Spleen (tissue), 7 donors: ENCODE data around the gene NOTCH2.

ENCODE experiments used
- POLR2A ChIP-seq, 3 donors: fragments of 450-650 bp; IDR thresholded peaks; one replicate each; pipeline ENCODE4 v1.5.1; 2017; ENCODE audit warnings: antibody characterized with exemption in 3 of 3, mild to moderate bottlenecking in 1 of 3
- POLR2AphosphoS5 ChIP-seq, 3 donors: sonication (generic); formaldehyde crosslinking; IDR thresholded peaks; one replicate each; pipeline ENCODE4 v1.5.1; 2017; ENCODE audit warnings: antibody characterized with exemption in 3 of 3
- TF ChIP-seq, protein P1 (sequence below), 11 experiments: fragments of 200-600 bp in 7 of 11; fragments of 450-650 bp in 4 of 11; sonication (generic) in 4 of 11; IDR thresholded peaks in 8 of 11; conservative IDR thresholded peaks in 3 of 11; 1 replicate in 7 of 11; 2 replicates in 4 of 11; pipeline versions ENCODE4 v1.4.0 to v1.8.0; 2016 to 2021; ENCODE audit warnings: antibody characterized with exemption in 11 of 11, inconsistent platforms in 4 of 11, mild to moderate bottlenecking in 1 of 11
- donor health status: DM: no; HTN: no; CAD: no; lungs with moderate emphysema.
- donor health status: DM: no; HTN: no; CAD: no.
- donor health status: DM: no; HTN: no; CAD: no.

DNA sequence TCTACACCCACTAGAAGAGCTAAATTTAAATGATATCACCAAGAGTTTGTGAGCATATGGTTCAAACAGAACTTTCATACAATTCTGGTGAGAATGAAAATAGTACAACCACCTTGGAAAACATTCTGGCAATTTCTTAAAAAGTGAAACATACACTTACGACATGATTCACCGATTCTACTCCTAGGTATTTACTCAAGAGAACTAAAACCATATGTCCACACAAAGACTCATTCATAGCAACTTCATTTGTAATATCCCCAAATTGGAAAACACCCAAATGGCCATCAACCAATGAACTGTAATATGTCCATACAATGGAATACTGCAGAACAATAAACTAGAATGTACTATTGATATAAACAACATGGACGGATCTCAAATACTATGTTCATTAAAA, 122.0 kb downstream of the NOTCH2 start:
- TF ChIP-seq, protein P1, sequence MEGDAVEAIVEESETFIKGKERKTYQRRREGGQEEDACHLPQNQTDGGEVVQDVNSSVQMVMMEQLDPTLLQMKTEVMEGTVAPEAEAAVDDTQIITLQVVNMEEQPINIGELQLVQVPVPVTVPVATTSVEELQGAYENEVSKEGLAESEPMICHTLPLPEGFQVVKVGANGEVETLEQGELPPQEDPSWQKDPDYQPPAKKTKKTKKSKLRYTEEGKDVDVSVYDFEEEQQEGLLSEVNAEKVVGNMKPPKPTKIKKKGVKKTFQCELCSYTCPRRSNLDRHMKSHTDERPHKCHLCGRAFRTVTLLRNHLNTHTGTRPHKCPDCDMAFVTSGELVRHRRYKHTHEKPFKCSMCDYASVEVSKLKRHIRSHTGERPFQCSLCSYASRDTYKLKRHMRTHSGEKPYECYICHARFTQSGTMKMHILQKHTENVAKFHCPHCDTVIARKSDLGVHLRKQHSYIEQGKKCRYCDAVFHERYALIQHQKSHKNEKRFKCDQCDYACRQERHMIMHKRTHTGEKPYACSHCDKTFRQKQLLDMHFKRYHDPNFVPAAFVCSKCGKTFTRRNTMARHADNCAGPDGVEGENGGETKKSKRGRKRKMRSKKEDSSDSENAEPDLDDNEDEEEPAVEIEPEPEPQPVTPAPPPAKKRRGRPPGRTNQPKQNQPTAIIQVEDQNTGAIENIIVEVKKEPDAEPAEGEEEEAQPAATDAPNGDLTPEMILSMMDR (IDR thresholded peaks at IDR 0.05 in 8 of 11, conservative IDR thresholded peaks at IDR 0.05 in 3 of 11): no peak
- TF ChIP-seq POLR2A (IDR thresholded peaks at IDR 0.05): no peak
- TF ChIP-seq POLR2AphosphoS5 (IDR thresholded peaks at IDR 0.05): no peak
